Measurements from ENCODE around the gene NXN. TPM values are rescaled to one million over a fixed set of nuclear protein-coding genes. Genes with fewer than 3 reads are reported as not detected.

The NXN gene
- total RNA-seq, 1 experiment from 2014 or later, result 126 TPM

DNA sequence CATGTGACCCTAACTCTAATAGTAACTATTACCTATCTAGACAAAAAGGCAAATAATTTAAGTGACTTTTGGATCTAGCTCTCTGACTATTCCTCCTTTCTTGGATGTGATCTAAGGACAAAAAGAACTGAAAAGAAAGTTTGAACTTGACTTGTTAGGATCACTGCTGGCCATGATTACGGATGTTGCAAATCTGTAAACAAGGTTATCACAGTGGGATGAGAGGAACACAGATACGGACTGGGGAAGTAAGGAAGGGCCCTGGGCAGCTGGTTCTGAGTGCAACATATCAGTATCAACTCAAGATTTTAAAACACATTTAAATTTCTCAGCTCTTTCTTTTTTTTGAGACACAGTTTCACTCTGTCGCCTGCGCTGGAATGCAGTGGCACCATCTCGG, 118.8 kb downstream of the NXN start:
- no peaks in the 10 kb centered on the region for H3K27me3 ChIP-seq (ENCODE audit: control insufficient read depth, insufficient read depth, low read length)
- in situ Hi-C loops (cut with HindIII; ENCODE audit: low pct_unique_long_range_greater_than_20kb, low sequenced_read_pairs), result no loop called here
- no TSS peak for BruUV-seq (replicated peaks)
- DNase-seq (ENCODE audit: low read depth, low spot score) (no peak), ATAC-seq (no peak)
- CTCF ChIA-PET, result no interaction called here
- H3K36me3 ChIP-seq (ENCODE audit: control insufficient read depth, insufficient read depth, low read length), result no peaks in the 10 kb centered on the region
- H3K27ac ChIP-seq (ENCODE audit: low read length), result no peak overlapping the region
- TF ChIP-seq, protein P1, sequence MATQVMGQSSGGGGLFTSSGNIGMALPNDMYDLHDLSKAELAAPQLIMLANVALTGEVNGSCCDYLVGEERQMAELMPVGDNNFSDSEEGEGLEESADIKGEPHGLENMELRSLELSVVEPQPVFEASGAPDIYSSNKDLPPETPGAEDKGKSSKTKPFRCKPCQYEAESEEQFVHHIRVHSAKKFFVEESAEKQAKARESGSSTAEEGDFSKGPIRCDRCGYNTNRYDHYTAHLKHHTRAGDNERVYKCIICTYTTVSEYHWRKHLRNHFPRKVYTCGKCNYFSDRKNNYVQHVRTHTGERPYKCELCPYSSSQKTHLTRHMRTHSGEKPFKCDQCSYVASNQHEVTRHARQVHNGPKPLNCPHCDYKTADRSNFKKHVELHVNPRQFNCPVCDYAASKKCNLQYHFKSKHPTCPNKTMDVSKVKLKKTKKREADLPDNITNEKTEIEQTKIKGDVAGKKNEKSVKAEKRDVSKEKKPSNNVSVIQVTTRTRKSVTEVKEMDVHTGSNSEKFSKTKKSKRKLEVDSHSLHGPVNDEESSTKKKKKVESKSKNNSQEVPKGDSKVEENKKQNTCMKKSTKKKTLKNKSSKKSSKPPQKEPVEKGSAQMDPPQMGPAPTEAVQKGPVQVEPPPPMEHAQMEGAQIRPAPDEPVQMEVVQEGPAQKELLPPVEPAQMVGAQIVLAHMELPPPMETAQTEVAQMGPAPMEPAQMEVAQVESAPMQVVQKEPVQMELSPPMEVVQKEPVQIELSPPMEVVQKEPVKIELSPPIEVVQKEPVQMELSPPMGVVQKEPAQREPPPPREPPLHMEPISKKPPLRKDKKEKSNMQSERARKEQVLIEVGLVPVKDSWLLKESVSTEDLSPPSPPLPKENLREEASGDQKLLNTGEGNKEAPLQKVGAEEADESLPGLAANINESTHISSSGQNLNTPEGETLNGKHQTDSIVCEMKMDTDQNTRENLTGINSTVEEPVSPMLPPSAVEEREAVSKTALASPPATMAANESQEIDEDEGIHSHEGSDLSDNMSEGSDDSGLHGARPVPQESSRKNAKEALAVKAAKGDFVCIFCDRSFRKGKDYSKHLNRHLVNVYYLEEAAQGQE (IDR thresholded peaks at IDR 0.05; ENCODE audit: insufficient read depth in 1 of 2, low read depth in 2 of 2, low read length in 1 of 2), result no peak
- no peak for TF ChIP-seq TCF7L2 (IDR thresholded peaks at IDR 0.05; ENCODE audit: low read depth, low read length)
- TF ChIP-seq, protein P2, sequence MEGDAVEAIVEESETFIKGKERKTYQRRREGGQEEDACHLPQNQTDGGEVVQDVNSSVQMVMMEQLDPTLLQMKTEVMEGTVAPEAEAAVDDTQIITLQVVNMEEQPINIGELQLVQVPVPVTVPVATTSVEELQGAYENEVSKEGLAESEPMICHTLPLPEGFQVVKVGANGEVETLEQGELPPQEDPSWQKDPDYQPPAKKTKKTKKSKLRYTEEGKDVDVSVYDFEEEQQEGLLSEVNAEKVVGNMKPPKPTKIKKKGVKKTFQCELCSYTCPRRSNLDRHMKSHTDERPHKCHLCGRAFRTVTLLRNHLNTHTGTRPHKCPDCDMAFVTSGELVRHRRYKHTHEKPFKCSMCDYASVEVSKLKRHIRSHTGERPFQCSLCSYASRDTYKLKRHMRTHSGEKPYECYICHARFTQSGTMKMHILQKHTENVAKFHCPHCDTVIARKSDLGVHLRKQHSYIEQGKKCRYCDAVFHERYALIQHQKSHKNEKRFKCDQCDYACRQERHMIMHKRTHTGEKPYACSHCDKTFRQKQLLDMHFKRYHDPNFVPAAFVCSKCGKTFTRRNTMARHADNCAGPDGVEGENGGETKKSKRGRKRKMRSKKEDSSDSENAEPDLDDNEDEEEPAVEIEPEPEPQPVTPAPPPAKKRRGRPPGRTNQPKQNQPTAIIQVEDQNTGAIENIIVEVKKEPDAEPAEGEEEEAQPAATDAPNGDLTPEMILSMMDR (IDR thresholded peaks at IDR 0.05), result no peak
- no peak for TF ChIP-seq SIN3A (IDR thresholded peaks at IDR 0.05; ENCODE audit: borderline replicate concordance, insufficient read depth, low read depth, low read length)
- no peak for TF ChIP-seq POLR2AphosphoS5 (IDR thresholded peaks at IDR 0.05; ENCODE audit: low read depth, low read length)
- intact Hi-C loops (cut with micrococcal nuclease; ENCODE audit: unreplicated experiment), result no loop called here
- POLR2A ChIA-PET, result no interaction called here
- no peaks in the 10 kb centered on the region for H3K4me1 ChIP-seq (ENCODE audit: control insufficient read depth, insufficient read depth, low read length)
- H3K4me3 ChIP-seq (ENCODE audit: low read depth in 2 of 2, low read length in 2 of 2), result no peak overlapping the region
- H3K9me3 ChIP-seq (ENCODE audit: control insufficient read depth, insufficient read depth, low read depth, low read length), result no peaks in the 10 kb centered on the region

DNA sequence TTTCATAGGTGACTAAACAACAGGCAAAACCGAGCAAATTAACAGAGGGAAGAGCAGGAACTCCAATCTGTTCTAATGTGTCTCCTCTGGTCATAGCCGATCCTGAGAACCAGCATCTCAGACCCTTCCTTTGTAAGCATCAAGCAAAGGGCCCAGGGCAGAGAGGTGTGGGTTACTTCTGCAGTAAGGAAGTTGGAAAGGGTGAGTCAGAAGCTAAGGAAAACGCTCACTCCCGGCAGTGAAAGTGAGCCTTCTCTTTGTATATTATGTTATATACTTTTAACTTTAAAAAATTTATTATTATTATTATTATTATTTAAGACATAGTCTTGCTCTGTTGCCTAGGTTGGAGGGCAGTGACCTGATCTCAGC, 119.8 kb downstream of the NXN start:
- BruUV-seq (replicated peaks), result no TSS peak
- TF ChIP-seq, protein P2 (IDR thresholded peaks at IDR 0.05), result no peak
- no peak for TF ChIP-seq TCF7L2 (IDR thresholded peaks at IDR 0.05; ENCODE audit: low read depth, low read length)
- TF ChIP-seq, protein P1 (IDR thresholded peaks at IDR 0.05; ENCODE audit: insufficient read depth in 1 of 2, low read depth in 2 of 2, low read length in 1 of 2), result no peak
- ATAC-seq, result no peak
- Histone ChIP-seq H3K9me3 (ENCODE audit: control insufficient read depth, insufficient read depth, low read depth, low read length) (no peaks in the 10 kb centered on the region), H3K4me1 (ENCODE audit: control insufficient read depth, insufficient read depth, low read length) (no peaks in the 10 kb centered on the region), H3K27ac (ENCODE audit: low read length) (no peak overlapping the region), H3K4me3 (ENCODE audit: low read depth in 2 of 2, low read length in 2 of 2) (no peak overlapping the region), H3K36me3 (ENCODE audit: control insufficient read depth, insufficient read depth, low read length) (no peaks in the 10 kb centered on the region), H3K27me3 (ENCODE audit: control insufficient read depth, insufficient read depth, low read length) (no peaks in the 10 kb centered on the region)
- ChIA-PET POLR2A (no interaction called here), CTCF (no interaction called here)
- intact Hi-C loops (cut with micrococcal nuclease; ENCODE audit: unreplicated experiment) (no loop called here), in situ Hi-C loops (cut with HindIII; ENCODE audit: low pct_unique_long_range_greater_than_20kb, low sequenced_read_pairs) (no loop called here)
- DNase-seq (ENCODE audit: low read depth, low spot score), result no peak

Measured in Panc1 (cell line).